RPMI8226 (cell line): ENCODE measurements around the gene GNAI3.

ENCODE experiments used
- DNase-seq: peaks from one replicate; pipeline ENCODE4 v3.0.0-alpha.2; 2015

GNAI3 gene

DNA sequence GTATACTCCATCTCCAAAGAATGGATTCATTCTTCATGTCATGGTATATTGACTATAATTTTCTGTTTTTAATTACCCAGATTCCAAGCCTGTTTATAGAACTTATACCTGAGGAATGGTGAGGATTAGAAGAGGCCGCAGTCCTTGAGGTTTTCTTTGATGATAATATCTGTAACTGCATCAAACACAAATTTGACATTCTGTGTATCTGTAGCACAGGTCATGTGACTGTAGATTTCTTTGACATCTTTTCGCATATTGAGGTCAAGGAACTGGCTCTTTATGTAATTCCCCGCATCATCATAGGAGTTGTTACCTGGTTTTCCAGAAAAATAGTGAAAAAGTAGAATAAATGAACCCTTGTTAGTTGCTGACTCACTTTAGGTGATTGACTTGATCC, 54.8 kb downstream of the GNAI3 start:
- DNase-seq = no peak

DNA sequence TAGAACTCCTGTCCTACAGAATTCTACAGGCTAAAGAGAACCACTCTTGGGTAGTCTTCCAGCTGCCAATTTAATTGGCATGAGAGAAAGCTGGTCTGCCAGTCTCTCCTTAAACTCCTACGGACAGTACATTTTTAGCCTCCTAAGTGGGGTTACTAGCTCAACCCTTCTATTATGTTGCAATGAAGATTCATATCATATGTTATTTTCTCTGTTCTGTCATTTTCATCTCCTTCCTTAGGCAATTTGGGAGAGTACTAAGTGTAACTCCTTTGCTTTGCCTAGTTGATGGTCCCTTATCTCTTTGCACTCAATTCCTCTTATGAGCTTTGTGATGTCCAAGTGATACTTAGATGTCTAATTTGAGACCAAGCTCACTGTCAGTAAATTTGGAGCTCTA, 57.0 kb downstream of the GNAI3 start:
- no peak for DNase-seq

DNA sequence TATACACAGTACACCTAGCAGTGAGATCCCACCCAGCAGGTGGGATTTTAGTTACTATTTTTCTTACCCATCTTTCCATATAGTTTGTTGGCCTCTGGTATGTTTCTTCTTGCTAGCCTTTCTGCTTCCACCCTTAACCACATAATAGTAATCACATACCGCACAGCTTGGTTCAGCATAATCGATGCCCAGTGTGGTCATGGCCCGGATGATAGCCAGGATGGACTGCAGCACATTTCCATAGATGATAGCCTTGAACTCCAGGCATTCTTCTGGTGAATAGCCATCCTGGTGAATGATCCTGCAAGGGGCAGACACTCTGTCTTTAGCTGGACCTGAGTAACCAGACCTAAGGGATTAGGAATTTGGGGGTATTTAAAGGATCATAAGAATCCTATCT, 61.5 kb downstream of the GNAI3 start:
- no peak for DNase-seq

DNA sequence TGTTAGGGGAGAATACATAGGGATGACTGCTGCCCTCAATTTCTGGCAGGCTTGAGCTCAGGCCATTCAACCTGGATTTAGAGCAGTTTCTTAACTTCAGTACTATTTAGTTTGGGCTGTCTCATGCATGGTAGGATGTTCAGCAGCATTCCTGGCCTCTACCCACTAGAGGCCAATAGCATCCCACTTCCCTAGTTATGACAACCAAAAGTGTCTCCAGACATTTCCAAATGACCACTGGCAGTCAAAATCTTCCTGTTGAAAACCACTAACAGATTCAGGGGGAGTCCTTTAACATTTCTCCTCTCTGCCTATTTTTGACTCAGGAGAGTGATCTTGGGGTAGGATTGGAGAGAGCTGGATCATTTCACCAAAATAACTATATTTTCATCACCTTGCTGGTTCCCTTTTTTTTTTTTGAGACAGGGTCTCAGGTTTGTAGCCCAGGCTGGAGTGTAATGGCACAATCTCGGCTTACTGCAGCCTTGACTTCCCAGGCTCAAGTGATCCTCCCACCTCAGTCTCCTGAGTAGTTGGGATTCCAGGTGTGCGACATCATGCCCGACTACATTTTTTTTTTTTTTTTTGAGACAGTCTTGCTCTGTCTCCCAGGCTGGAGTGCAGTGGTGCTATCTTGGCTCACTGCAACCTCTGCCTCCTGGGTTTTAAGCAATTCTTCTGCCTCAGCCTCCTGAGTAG, 62.3 kb downstream of the GNAI3 start:
- DNase-seq = no peak

DNA sequence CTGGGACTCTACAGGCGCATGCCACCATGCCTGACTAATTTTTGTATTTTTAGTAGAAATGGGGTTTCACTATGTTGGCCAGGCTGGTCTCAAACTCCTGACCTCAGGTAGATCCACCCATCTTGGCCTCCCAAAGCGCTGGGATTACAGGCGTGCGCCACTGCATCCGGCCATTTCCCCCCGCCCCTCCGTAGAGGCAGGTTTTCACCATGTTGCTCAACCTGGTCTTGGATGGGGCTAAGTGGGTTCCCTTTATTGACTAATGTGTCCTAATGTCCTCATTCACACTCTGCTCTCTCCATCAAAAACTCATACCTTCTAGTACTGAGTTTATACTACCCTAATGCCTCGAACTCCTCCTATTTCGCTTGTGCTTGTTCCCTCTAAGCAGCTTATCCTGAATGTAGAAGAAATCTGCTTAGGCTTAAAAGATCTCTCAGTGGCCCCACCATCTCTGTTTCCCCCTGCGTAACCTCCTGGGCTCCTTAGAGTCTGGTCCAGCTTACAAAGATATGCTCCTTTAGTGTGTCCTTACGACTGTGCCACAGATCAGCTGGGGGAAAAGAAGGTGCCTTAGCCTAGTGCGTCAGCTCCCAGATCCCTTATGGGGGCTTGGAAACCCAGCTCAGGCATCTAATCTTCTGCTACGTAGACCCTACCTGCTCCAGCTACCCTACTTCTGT, 63.0 kb downstream of the GNAI3 start:
- no peak for DNase-seq

DNA sequence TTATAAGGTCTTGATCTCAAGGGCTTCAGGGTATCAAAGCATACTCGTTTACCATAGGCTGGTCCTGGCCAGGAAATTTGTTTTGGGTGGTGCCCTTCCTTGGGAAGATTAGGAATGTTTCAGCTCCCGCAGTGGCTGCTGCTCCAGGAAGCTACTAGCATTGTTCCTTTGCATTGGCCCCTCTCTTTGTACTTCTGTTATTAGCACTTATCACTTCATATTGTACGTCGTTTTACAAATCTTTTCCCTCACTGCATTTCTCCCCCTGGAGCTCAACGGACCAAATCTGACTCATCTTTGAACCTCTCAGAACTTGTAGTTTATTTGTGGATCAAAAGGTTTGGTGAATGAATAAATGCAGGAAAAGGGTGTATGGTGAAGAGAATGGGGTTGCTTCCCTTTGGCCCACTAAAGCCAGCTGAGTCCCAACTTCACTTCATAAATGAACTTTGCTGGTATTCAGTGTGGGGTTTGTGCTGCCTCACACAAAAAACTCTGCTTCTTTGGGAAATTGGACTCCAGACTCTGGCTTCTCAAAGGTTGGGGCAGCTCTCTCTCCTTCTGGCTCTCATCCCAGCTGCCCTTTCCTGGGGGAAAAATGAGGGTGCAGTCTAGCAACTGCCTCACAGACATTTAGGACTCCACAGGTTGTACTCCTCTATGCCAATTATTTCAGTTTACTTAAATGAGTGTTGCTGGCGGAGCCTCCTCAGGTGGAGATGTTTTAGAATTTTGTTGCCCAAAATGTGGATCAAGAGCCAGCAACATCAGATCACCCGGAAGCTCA, 65.1 kb downstream of the GNAI3 start:
- no peak for DNase-seq

DNA sequence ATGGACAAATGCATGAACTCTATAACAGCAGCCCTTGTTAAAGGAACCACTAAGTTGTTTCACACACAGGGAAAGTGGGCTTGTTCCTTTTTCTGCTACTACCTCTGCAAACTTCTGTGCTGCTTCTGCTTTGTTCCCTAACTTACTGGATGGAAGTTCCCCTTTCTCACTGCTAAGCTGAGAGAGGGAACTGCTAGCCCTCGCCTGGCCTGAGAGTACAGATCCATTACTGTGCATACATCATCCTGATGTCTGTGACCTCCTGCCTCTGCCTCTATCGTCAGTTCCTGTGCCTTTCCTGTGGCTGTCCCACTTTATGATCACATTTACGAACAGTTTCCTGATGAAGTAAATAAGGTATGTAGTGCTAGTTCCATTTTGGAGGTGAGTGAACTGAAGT, 67.5 kb downstream of the GNAI3 start:
- peak; percentile 24 for DNase-seq

DNA sequence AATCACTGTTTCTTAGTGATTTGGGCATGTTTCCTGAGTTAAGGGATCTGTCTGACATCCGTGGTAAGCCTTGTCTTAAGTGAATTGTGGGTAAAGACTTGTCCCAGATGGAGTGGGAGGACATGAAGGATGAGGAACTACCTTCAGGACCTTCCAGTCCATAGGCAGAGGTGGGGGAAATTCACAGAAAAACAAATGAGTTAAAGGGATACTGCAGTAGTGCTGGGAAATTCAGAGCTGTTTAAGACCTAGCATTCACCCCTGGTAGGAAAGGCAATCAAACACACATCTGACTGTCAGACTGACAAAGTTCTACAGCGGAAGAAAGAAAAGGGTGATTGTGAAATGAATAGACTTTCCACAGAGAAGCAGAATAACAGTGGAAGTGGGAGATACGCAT, 68.0 kb downstream of the GNAI3 start:
- DNase-seq = no peak

DNA sequence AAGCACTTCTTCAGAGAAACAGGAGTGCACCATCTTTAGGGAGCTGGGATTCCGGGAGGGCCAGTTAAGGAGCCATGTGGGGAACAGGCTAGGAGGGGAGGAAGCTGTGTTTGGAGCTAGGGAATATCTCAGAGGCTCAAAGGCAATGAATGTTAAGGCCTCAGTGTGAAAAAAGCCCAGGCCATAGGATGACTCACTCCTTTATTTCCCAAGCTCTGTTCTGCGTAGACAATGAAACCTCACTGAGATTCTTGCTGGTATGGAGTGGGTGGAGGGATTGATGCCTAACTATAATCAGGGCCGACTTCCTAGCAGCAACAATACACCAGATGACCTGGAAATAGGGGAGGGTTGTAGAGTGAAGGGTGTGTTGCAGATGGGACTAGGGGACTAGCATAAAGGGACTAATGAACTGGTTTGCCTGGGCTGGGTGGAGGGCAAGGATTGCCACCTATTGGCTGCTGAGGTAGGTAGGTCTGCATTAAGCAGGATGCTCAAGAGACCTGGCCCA, 68.9 kb downstream of the GNAI3 start:
- no peak for DNase-seq

DNA sequence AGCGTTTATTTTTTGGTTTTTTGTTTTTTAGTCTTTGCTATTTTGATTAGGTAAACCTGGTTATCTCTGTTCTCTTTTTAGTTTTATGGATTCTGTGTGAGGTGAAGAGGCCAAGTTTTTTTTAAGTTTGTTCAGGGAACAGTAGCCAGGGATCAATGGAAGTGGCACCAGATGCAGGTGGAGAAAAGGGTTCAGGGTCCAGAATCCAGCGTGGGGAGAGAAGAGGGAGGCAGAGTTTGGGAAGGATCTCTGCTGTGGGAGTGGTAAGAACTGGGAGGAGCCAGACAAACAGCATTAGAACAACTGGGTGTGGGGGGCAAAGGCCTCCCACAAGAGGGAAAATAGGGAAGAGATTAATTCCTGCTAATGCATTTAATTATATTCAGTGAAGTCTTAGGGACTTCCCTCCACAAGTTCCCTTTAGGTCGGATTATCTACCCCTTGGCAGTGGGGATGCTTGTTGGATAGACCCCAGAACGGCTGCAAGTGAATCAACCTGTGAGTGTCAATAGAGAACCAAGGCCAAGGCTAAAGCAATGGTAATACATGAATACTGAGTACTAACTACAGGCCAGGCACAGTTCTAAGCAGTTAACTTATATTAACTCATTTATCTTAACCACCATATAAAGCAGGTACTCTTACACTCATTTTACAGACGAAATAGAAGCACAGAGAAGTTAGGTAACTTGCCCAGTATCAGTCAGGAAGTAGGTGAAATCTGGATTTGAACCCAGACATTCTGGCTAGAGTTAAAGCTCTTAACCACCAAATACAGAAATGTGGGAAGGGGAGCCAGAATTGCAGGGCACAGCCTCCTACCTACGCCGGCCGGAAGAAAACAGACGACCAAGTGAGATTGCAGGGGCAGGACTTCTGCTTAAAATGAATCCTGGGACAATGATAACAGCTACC, 70.5 kb downstream of the GNAI3 start:
- no peak for DNase-seq

DNA sequence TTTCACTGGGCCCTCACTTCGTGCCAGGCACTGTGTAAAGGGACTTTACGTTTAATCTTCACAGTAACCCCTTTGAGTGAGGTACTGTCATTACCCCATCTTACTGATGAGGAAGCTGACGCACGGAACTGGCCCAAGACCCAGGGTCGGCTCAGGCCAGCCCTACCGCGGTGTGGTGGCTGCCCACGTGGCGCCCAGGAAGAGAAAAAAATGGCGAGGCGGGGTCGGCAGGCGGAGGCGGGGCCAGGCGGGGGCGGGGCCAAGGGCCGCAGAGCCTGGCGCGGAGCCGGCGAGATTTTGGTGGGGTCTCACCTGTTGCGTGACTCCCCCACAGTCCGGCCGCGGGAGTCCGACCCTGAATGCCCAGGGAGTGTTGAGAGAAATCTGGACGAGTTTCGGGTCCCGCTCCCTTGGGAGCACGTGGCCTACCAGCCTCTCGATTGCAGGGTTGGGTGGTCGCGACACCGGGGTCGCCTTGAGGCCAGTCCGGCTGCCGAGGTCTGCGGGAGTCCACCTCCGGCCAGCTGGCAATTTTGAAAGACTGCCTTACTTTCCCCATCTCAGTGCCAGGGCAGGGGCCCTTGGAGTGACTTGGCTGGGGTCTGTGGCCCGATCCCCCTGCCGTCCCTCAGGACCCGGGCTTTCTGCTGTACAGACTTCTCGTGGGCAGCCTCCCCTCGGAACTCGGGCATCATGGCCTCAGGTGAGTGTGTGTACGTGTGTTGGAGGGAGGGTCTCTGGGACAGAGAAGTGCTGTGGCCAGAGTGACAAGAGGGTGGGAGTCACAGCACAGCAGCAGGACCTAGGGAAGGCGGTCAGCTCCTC, 71.4 kb downstream of the GNAI3 start, which contains the start of the genes AMPD2 and GNAT2:
Gene AMPD2 (plus strand): TSS at position 262 of the 825 bp plus-strand sequence. CDS start 1,339 bp downstream, outside the sequence.
Gene GNAT2 (minus strand): TSS at position 41 of the 825 bp plus-strand sequence. CDS start 6,746 bp downstream, outside the sequence.
- peak; percentile 81 for DNase-seq

DNA sequence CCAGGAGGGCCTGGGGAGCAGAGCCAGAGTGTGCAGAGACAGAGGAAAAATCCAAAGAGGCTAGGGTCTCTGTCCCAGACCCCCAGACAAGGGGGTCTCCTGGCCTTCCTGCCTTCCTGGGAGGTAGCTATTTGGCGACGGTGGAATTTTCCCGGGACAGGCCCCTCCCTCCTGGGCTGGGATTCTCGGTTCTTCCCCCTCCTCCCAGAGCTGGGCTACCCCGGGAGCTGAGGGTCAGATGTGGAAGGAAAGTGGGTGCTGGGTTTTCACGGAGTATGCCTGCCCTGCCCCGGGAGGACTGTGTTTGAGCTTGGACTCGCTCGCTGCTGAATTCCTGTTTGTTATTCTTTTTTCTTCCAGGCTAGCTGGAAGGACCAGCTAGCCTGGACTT, 72.0 kb downstream of the GNAI3 start:
- DNase-seq = no peak

DNA sequence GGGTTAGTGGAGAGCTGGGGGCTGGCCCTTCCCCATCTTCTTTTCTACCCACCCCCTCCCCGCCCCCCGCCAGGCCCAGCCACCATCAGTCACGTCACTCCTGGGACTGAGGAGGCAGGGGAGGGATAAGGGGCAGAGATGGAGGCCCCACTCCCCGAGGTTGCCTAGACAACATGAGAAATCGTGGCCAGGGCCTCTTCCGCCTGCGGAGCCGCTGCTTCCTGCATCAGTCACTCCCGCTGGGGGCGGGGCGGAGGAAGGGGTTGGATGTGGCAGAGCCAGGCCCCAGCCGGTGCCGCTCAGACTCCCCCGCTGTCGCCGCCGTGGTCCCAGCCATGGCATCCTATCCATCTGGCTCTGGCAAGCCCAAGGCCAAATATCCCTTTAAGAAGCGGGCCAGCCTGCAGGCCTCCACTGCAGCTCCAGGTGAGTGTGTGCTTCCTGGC, 72.4 kb downstream of the GNAI3 start:
- peak; percentile 90 for DNase-seq

DNA sequence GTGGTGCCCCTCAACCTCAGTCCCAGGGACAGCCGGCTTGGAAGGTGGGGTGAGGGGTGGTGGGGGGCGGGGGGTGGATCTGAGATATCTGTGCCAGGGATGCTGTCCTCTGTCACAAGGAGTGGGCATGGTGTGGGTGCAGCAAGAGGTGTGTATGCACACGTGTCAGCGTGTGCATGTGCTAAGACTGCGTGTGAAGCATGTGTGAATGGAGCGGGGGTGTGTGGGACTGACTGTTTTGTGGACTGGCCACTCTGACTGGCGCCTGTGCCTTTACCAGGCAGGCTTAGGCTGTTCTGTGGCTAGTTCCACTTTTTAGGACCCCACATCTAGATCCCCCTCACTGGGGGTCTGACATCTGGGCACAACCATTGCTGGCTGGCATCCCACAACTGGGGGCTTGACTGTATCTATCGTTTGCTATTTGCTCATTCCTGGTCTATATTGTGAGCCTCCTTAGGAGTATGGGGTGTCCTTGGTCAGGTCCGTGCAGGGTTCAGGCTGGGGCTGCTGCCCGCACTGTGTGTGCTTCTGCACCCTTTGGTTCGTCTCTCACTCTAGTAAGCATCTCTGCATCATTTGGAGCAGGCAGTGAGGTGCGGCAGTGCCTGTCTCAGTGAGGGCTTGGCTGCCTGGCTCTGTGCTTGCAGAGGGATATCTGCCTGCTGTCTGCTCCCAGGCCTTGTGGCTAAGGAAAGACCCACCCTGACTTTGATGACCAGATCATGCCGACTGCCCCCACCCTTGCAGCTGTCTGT, 73.1 kb downstream of the GNAI3 start:
- DNase-seq = no peak

DNA sequence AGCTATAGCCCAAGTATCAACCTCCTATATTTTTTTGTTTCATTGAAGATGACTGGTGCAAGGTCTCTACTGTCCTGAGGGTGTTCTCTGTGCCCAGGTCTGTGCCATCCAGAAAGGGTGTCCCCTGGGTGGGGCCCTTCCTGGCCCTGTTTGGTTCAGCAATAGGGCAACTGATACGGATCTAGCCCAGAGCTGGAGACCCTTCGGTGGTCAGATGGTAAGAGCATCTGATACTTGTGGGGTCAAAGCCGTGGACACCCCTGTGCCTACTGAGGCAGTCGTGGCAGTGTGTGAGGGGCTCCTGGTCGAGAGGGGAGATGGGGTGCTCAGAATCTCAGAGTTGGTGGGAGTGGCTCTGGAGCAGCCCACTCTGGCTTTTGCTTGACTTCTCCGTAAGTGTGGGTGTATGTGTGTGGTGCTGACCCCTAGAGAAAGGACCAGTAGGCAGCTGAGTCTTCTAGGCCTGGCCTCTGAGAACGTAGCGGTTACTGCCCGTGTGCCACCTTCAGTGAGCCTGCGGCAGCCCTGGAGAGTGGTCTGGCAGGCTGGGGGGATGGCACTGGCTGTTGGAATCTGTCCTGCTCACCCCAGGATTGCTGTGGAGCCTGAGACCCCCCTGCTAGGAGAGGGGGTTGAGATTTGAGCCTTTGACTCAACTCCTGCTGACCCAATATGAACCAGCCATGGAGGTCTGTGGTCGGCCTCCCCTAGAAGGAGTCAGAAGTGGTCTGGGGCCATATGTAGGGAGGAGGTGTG, 73.9 kb downstream of the GNAI3 start:
- DNase-seq = no peak

DNA sequence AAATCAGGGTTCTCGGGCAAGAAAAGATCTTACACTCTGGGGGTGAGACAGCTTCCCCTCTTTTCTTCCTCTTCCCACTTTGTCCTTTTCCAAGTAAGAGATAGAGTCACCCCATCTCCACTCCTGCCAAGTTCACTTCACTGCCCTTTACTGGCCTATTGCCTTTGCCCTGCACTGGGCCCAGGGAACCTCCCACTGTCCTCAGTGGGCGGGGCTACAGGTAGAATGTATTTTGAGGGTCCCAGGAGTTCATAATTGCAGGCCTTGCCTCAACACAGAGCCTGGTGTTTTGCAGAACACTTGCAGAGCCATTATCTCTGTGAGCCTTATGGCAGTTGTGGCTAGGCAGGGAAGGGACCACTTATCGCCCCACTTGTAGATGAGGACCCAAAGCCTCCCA, 74.5 kb downstream of the GNAI3 start:
- no peak for DNase-seq

DNA sequence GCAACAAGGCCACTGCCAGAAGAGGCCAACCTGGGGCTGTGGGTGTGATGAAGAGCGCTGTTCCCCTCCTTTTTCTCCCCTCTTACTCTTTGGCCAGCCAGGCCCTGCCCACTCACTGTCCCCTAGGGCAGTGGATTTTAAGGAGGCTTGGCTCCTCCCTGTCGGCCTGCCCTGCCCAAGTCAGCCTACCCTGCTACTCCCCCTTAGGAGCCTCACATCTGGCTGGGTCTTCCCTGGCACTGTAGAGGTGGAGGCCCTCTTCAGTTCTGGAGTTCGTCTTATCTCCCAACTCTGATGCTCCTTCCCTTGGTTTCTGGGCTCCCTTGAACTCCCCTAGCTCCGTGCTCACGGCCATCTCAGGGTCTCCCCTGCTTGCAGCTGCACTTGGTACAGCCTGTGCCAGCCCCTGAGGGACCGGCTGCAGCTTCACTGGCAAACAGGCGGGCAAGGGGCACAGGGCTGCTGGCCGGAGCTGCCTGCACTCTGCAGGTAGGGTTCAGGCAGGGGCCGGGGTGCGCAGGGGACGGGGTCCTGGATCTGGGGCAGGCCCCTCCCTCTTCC, 75.3 kb downstream of the GNAI3 start:
- DNase-seq = no peak

DNA sequence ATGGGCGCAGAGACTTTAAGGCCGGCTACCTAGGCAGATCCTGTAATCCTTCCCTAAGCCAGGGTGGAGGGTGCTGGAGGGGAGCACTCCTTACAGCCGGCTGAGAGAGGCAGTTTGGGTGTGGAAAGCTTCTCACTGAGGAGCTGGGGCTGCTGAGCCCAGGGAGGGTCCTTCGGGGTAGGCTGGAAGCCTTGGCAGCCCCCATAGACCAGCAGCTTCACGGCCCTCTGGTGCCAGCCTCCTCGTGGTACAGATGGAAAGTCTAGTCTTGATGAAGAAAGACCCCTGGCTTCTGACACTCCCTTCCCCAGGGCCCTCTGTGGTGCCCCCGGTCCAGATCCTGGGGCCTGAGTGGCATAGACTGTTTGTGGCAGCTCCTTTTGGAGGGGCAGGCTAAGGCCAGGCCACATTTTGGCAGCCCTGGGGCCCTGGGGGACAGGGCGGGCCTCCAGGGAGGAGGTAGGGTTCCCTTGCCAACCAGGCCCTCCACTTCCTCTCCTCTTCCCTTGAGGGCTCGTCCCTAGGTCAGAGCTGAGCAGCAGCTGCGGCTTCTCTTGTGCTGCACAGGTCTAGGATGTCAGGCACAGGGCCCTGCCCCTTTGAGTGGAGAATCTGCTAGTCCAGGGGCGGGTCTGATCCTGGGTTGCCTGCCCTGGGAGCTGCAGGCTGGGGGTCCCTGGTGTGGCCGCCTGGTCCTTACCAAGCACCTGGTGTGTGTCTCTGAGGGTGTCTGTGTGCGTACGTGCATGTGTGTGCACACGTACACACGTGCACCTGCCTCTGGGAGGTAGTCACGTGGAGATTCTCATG, 76.0 kb downstream of the GNAI3 start:
- DNase-seq = no peak

DNA sequence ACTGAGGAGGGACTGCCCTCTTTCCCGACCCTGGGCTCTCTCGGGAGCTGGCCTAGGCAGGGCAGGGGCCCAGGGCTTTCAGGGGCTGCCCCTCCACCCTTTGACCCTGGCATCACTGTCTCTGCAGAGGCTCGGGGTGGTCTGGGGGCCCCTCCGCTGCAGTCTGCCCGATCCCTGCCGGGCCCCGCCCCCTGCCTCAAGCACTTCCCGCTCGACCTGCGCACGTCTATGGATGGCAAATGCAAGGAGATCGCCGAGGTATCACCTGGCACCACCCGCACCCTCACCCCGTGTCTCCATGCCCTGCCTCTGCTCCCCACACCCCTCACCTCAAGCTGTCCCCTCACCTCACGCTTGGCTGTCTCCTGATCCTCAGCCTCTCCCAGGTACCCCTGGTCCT, 76.8 kb downstream of the GNAI3 start:
- DNase-seq = no peak
